GM13977 (cell line): Measurements from ENCODE around the gene TEX48.

Experiments
- DNase-seq: peaks from one replicate; pipeline ENCODE4 v3.0.0; 2012; ENCODE audit warnings: low spot score
- in situ Hi-C: fragments of 300-500 bp; cut with MboI; formaldehyde crosslinking; loops from one replicate; pipeline ENCODE4 v1.12.0; 2022; ENCODE audit warnings: low sequenced_read_pairs, low pct_unique_long_range_greater_than_20kb, mixed read lengths, inconsistent platforms; ENCODE audit not compliant: unreplicated experiment
- TF ChIP-seq, protein P1 (sequence below): IDR thresholded peaks from 2 replicates; pipeline ENCODE4 v1.5.1; 2012; ENCODE audit warnings: mild to moderate bottlenecking, control low read depth; ENCODE audit not compliant: insufficient read depth; ENCODE audit errors: extremely low read depth, missing control alignments

Gene TEX48

DNA sequence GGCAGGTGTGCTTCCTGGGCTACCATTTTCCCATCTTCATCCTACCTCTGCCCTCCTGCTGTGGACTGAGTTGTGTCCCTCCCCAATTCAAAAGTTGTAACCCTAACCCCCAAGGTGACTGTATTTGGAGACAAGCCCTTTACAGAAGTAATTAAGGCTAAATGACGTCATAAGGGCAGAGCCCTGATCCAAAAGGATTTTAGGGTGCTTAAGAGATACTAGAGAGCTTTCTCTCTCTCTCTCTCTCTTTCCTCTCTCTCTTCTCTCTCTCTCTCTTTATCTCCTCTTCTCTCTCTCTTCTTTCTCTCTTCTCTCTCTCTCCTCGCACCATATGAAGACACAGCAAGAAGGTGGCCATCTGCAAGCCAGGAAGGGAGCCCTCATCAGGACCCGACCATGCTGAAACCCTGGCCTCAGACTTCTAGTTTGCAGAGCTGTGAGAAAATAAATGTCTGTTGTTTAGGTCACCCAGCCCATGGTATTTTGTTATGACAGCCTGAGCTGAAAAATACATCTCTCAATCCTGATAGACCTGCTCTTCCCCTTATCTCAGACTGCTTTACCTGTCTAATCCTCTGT, 36.0 kb upstream of the TEX48 start:
- DNase-seq = no peak
- TF ChIP-seq, protein P1, sequence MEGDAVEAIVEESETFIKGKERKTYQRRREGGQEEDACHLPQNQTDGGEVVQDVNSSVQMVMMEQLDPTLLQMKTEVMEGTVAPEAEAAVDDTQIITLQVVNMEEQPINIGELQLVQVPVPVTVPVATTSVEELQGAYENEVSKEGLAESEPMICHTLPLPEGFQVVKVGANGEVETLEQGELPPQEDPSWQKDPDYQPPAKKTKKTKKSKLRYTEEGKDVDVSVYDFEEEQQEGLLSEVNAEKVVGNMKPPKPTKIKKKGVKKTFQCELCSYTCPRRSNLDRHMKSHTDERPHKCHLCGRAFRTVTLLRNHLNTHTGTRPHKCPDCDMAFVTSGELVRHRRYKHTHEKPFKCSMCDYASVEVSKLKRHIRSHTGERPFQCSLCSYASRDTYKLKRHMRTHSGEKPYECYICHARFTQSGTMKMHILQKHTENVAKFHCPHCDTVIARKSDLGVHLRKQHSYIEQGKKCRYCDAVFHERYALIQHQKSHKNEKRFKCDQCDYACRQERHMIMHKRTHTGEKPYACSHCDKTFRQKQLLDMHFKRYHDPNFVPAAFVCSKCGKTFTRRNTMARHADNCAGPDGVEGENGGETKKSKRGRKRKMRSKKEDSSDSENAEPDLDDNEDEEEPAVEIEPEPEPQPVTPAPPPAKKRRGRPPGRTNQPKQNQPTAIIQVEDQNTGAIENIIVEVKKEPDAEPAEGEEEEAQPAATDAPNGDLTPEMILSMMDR = no peak
- in situ Hi-C loops = no loop called here

DNA sequence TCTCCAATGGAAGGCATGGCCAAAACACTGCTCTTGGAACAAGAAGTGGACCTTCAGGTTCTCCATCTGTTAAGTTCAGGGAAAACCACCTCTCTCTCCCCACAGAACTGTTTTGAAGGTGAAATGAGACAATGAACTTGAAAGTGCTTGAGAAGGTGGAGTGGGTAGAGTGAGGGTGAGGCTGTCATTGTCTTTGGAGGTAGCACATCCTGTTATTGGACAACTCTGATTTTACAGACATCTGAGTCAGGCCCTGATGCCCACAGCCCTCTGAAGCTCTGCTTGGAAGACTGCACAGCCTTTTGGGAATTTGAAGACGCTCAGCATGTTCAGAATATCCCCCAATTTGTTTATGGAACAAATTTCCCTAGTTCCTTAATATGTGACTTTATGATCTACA, 27.6 kb upstream of the TEX48 start:
- in situ Hi-C loops = no loop called here
- no peak for DNase-seq
- TF ChIP-seq, protein P1 = no peak

DNA sequence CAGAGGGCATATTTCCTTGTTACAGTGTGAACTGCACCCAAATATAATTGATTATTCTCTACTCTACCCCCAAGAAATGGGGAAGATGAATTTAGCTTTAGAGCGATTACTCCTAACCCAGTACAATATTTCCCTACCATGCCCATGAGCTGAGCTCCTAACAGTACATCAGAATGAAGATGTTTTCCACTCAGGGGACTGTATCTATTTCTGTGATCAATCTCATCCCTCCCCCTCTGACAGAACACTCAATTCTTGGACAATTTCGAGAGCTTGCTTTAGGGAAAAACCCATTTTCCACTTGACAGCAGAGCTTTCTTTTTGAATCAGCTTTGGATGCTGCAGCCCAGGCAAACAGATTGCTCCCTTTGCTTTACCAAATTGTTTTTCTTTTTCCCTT, 24.7 kb upstream of the TEX48 start:
- TF ChIP-seq, protein P1 = no peak
- no peak for DNase-seq
- in situ Hi-C loops = no loop called here

DNA sequence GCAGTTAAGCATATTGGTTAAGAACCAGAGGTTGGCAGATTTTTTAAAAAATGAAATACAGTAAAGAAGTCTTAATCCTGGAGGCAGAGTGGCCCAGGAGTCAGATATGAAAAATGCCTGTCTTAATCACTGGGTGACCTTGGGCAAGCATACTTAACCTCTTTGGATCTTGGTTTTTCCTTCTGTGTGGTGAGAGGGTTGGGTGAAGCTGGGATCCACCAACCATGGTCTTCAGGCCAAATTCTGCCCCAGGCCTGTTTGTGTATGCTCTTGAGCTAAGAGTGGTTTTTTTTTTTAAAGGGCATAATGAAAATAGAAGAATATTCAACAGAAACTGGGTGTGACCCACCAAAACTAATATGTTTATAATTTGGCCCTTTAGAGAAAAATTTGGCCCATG, 20.0 kb upstream of the TEX48 start:
- in situ Hi-C loops = no loop called here
- DNase-seq = no peak
- TF ChIP-seq, protein P1 = no peak

DNA sequence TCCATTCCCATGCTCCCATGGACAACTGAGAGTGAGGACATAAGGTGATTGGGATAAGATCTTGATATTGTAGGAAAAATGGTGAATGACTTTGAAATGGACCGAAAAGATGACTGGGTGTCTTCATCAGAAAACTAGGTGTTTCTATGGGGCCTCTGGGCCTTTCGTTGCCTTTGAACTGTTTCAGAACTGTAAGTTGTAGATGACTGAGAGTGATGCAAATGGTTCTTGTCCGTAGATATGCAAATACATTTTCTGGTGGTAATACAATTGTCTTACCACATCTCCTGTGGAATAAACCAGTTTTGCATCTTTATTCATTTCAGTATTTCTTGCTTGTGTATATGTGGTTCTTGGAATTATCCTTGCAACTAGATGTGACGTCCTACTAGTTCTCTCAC, 16.0 kb upstream of the TEX48 start:
- TF ChIP-seq, protein P1 = no peak
- in situ Hi-C loops = loop anchor here (25.0 kb wide), 2 partner anchors 514 to 814 kb away; no protein-coding TSS in a partner anchor
- DNase-seq = peak; percentile 74

DNA sequence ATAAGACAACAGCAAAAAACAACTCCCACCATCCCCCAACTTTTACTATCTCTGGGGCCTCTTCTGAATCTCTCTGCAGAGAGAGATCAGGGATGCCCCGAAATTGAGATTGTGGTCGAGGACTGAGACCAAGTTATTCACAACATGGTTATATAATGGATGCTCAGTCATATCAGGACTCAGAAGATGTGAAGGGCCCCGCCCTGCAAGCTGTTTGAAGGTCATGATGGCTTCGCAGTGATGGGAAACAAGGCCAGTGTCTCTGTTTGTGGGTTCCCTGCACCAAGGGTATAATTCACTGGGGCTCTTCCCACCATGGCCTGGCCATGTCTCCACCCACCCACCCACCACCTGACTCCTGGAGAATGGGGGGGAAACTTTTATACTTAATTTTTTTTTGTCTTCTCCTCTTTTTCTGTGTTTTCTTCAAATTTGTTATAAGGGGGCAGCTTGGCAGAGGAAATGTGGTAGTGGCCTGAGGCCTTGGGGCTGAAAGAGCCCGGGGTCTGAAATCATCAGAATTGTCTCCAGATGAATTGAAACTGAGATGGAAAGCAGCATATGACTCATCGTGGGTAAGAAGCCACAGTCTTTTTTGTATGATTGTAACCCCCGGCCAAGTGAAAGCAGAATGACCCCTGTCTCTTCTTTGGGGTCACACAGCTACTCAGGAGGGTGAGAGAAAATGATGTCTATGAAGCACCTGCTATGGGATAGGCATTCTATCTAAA, 15.0 kb upstream of the TEX48 start:
- TF ChIP-seq, protein P1 = no peak
- in situ Hi-C loops = loop anchor here (25.0 kb wide), 2 partner anchors 515 to 815 kb away; no protein-coding TSS in a partner anchor
- DNase-seq = peak; percentile 71
